HG03108 (cell line): ENCODE results near the gene SORBS2.

Experiments used
- ATAC-seq: cut with Tn5 transposase; IDR thresholded peaks from one replicate; pipeline ENCODE4 v1.9.1; 2021; ENCODE audit warnings: moderate library complexity; ENCODE audit not compliant: unreplicated experiment

The SORBS2 gene

GRCh38 chr4:185740471-185740873, 71.5 kb downstream of the SORBS2 start:
- ATAC-seq = no peak

GRCh38 chr4:185738820-185739219, 73.2 kb downstream of the SORBS2 start:
- ATAC-seq = no peak

- no peak for ATAC-seq
These were observed 73.9 kb downstream of the SORBS2 start for GRCh38 chr4:185738038-185738552.

- no peak for ATAC-seq
These were observed 74.4 kb downstream of the SORBS2 start for GRCh38 chr4:185737489-185738037.

- no peak for ATAC-seq
These were observed 75.1 kb downstream of the SORBS2 start for GRCh38 chr4:185736882-185737281.

GRCh38 chr4:185735866-185736400, 76.1 kb downstream of the SORBS2 start:
- no peak for ATAC-seq

GRCh38 chr4:185734930-185735329, 77.1 kb downstream of the SORBS2 start:
- no peak for ATAC-seq

GRCh38 chr4:185734214-185734613, 77.8 kb downstream of the SORBS2 start:
- peak; percentile 67 for ATAC-seq

GRCh38 chr4:185730849-185731608, 81.0 kb downstream of the SORBS2 start:
- peak; percentile 42 for ATAC-seq

- ATAC-seq = no peak
These were observed 81.6 kb downstream of the SORBS2 start for GRCh38 chr4:185730387-185730786.

- ATAC-seq = no peak
These were observed 82.6 kb downstream of the SORBS2 start for GRCh38 chr4:185729391-185729804.

GRCh38 chr4:185728893-185729292, 83.1 kb downstream of the SORBS2 start:
- no peak for ATAC-seq

- ATAC-seq = no peak
These were observed 85.1 kb downstream of the SORBS2 start for GRCh38 chr4:185726931-185727330.

- ATAC-seq = no peak
These were observed 88.2 kb downstream of the SORBS2 start for GRCh38 chr4:185723631-185724260.

GRCh38 chr4:185722029-185722316, 90.0 kb downstream of the SORBS2 start:
- no peak for ATAC-seq

- ATAC-seq = no peak
These were observed 90.6 kb downstream of the SORBS2 start for GRCh38 chr4:185721190-185722028.

- no peak for ATAC-seq
These were observed 92.5 kb downstream of the SORBS2 start for GRCh38 chr4:185719500-185719858.

- no peak for ATAC-seq
These were observed 93.2 kb downstream of the SORBS2 start for GRCh38 chr4:185718578-185719499.

- no peak for ATAC-seq
These were observed 94.6 kb downstream of the SORBS2 start for GRCh38 chr4:185717377-185717741.
